ENCODE data around the gene THRB.

Gene THRB

DNA sequence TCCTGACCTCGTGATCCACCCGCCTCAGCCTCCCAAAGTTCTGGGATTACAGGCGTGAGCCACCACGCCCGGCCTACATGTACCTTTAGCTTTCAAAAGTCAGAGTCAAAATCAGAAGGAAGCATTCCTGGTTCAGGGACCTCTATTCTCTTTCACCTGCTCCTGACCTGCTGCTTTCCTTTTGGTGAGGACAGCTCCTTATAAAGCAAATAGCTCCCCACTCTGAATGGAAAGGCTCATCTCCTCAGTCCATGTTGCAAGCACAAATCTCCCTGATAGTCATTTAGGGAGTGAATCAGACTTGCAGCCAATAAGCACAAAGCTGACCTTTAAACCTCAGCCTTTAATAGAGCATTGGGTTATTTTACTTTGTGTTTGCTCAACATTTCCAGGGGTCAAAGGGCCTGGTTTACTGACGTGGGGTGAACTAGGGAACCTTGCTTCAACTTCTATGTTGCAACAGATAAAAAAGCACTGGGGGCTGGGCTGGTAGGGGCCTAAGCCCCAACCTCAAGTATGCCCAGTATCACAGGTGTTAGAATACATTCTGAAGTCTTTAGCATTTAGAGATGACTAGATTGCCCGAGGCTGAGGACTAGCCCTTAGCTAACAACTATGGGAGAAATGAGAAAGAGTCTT lies 43.1 kb downstream of the THRB start:
- no peak overlapping the region for H3K4me3 ChIP-seq (replicated peaks; ENCODE audit: low read depth, low read length)
- no peak for DNase-seq (ENCODE audit: low read depth)
- TF ChIP-seq, protein P1, sequence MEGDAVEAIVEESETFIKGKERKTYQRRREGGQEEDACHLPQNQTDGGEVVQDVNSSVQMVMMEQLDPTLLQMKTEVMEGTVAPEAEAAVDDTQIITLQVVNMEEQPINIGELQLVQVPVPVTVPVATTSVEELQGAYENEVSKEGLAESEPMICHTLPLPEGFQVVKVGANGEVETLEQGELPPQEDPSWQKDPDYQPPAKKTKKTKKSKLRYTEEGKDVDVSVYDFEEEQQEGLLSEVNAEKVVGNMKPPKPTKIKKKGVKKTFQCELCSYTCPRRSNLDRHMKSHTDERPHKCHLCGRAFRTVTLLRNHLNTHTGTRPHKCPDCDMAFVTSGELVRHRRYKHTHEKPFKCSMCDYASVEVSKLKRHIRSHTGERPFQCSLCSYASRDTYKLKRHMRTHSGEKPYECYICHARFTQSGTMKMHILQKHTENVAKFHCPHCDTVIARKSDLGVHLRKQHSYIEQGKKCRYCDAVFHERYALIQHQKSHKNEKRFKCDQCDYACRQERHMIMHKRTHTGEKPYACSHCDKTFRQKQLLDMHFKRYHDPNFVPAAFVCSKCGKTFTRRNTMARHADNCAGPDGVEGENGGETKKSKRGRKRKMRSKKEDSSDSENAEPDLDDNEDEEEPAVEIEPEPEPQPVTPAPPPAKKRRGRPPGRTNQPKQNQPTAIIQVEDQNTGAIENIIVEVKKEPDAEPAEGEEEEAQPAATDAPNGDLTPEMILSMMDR (IDR thresholded peaks at IDR 0.05; ENCODE audit: low read length, missing control alignments) = no peak

DNA sequence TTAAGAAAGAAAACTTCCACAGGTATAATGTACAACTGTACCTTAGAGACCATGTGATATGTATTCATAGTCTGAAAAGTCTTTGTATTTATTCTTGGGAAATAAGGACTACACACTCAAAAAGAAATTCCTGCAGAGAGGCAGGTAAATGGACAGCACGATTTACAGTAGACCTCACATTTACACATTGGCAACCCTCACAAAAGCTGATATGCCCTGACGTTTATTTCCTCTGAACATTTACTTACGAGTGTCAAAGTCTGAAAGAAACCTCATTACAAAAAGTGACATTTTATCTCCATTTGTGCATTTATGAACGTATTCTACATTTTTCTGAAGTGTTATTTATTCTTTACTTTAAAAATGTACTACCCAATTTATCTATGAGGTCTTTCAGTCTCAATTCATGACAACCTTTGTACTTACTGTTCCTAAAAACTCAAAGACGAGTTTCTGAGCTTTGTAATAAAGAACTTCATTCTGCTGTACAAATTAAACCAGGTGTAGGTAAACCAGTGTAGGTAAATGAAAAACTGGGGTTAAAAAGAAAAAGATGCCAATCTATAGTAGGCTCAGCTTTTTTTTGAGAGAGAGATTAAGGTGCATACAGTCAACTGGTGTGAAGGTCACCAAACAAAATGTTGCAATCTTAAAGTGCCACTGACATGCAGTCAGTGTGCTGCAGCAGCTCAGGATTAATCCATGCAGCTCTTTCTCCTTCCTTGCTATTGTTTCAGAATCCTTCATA lies 44.3 kb downstream of the THRB start:
- H3K4me3 ChIP-seq (replicated peaks; ENCODE audit: low read depth, low read length) = no peak overlapping the region
- DNase-seq (ENCODE audit: low read depth) = no peak
- TF ChIP-seq, protein P1 (IDR thresholded peaks at IDR 0.05; ENCODE audit: low read length, missing control alignments) = no peak

DNA sequence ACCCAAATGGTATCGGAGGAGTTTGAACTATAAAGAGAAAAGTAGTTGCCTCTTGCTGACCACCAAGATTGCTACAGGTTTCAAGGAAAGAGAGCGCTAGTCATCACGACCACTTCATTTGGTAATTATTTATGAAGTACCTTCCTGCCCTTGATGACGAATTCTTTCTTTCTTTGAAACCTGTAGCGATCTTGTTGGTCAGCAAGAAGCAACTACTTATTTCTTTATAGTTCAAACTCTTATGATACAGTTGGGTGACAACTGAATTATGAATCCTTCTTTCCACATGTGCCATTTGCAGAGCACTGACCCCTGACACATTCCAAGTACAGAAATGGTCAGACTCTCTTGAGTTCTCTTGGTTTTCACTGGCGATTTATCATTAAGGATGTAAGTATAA lies 46.8 kb downstream of the THRB start:
- TF ChIP-seq, protein P1 (IDR thresholded peaks at IDR 0.05; ENCODE audit: low read length, missing control alignments) = no peak
- DNase-seq (ENCODE audit: low read depth) = no peak
- no peak overlapping the region for H3K4me3 ChIP-seq (replicated peaks; ENCODE audit: low read depth, low read length)

DNA sequence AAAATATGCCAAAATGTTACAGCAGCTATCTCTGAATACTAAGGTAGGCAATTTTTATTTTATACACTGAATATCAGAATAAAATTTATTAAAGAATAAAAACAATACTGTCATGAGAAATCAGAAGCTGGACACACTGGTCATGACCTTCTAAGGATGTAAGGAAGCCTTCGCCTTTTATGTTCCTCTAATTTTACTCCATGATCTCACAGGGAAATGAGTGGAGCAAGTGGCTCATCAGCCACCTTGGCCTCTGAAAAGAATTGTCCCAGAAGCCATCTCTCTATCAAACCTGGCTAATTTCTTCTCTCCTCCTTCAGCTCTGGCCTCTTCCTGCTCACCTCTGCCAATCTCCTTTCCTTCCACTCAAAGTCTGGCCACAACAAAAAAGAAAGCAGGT lies 48.6 kb downstream of the THRB start:
- DNase-seq (ENCODE audit: low read depth) = no peak
- H3K4me3 ChIP-seq (replicated peaks; ENCODE audit: low read depth, low read length) = no peak overlapping the region
- TF ChIP-seq, protein P1 (IDR thresholded peaks at IDR 0.05; ENCODE audit: low read length, missing control alignments) = no peak

DNA sequence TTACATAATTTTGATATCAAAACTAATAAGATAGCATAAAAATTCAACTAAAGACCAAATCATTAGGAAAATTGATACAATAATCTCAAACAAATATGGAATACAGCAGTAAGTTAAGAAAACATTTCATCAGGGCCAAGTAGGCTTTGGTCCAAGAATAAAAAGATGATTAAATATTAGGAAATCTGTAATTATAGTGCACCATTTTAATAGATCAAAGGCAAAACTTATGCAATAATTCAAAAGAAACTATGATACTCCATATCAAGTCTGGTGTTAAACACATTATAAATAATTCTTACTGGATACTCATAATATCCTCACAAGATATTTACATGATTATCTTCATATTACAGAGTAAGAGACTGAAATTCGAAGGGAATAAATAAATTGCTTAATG lies 51.2 kb downstream of the THRB start:
- DNase-seq (ENCODE audit: low read depth) = no peak
- TF ChIP-seq, protein P1 (IDR thresholded peaks at IDR 0.05; ENCODE audit: low read length, missing control alignments) = no peak
- no peak overlapping the region for H3K4me3 ChIP-seq (replicated peaks; ENCODE audit: low read depth, low read length)

DNA sequence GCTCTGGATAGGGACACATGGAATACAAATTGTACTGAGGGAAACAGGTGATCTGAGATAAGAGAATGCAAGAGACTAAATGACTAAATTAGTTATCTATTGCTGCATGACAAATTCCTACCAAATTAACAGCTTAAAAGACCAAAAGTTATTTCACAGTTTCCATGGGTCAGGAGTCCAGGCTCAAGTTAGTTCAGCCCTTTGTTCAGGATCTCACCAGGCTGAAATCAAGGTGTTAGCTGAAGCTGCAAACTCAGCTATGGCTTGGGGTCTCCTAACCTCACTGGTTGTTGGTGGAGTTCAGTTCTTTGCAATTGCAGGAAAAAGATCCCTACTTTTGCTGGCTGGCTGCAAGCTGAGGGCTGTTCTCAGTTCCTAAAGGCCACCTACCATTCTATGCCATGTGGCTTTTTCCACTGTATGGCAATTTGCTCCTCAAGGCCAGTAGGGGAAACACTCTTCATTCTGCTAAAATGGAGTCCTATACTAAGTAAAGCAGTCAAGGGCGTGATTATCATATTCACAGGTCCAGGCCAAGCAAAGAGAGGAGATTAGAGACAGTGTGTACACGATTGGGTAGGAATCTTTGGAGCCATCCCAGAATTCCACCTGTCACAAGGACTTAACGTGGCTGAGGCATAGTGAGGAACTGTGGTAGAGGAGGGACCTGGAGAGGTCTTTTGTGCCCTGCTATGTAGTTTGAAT lies 53.7 kb downstream of the THRB start:
- H3K4me3 ChIP-seq (replicated peaks; ENCODE audit: low read depth, low read length) = no peak overlapping the region
- TF ChIP-seq, protein P1 (IDR thresholded peaks at IDR 0.05; ENCODE audit: low read length, missing control alignments) = no peak
- DNase-seq (ENCODE audit: low read depth) = no peak

Data from fibroblast of pulmonary artery (primary cell).